NB4 (cell line): ENCODE results near the gene MAP3K14.

Experiments
- DNase-seq: peaks from one replicate; pipeline ENCODE4 v3.0.0; 2010; ENCODE audit warnings: low read depth
- H3K4me3 ChIP-seq: one replicate; pipeline ENCODE4 v1.5.1; 2011; ENCODE audit warnings: mild to moderate bottlenecking, low read depth, low read length, moderate library complexity
- CTCF ChIP-seq: IDR thresholded peaks from one replicate; pipeline ENCODE4 v1.5.1; 2012; ENCODE audit warnings: low read depth, low read length
- MAX ChIP-seq: IDR thresholded peaks from 2 replicates; pipeline ENCODE4 v1.6.1; 2011; ENCODE audit warnings: low read depth, low read length
- MYC ChIP-seq: IDR thresholded peaks from 2 replicates; pipeline ENCODE4 v1.6.1; 2011; ENCODE audit warnings: low read depth, low read length
- POLR2A ChIP-seq: IDR thresholded peaks from 2 replicates; pipeline ENCODE4 v1.6.1; 2011; ENCODE audit warnings: mild to moderate bottlenecking; ENCODE audit not compliant: insufficient read length; ENCODE audit errors: extremely low read depth

Gene MAP3K14

GRCh38 chr17:45283711-45284110 is 33.1 kb downstream of the MAP3K14 start:
- H3K4me3 ChIP-seq, result no peak overlapping the region
- TF ChIP-seq MAX, result no peak
- DNase-seq, result no peak

- TF ChIP-seq MAX, result no peak
- TF ChIP-seq MYC, result no peak
- TF ChIP-seq CTCF, result no peak
- TF ChIP-seq POLR2A, result no peak
- DNase-seq, result no peak
- no peak overlapping the region for H3K4me3 ChIP-seq
Measured at GRCh38 chr17:45282683-45283644, 33.9 kb downstream of the MAP3K14 start.

GRCh38 chr17:45279898-45280297 is 36.9 kb downstream of the MAP3K14 start:
- H3K4me3 ChIP-seq, result no peak overlapping the region
- TF ChIP-seq CTCF, result no peak
- TF ChIP-seq MAX, result no peak
- no peak for TF ChIP-seq MYC
- TF ChIP-seq POLR2A, result no peak
- DNase-seq, result no peak

GRCh38 chr17:45277992-45278391 is 38.8 kb downstream of the MAP3K14 start:
- no peak for TF ChIP-seq POLR2A
- TF ChIP-seq MYC, result no peak
- TF ChIP-seq MAX, result no peak
- TF ChIP-seq CTCF, result no peak
- H3K4me3 ChIP-seq, result no peak overlapping the region
- no peak for DNase-seq

GRCh38 chr17:45277216-45277849 is 39.5 kb downstream of the MAP3K14 start:
- H3K4me3 ChIP-seq, result no peak overlapping the region
- DNase-seq, result peak; percentile 90
- TF ChIP-seq MYC (no peak), CTCF (peak; percentile 83)

- DNase-seq, result no peak
- no peak for TF ChIP-seq POLR2A
- no peak for TF ChIP-seq MAX
- TF ChIP-seq MYC, result no peak
- TF ChIP-seq CTCF, result no peak
- no peak overlapping the region for H3K4me3 ChIP-seq
Measured at GRCh38 chr17:45276031-45276430, 40.8 kb downstream of the MAP3K14 start.
